ENCODE results near the gene ZNF497.

The ZNF497 gene

DNA sequence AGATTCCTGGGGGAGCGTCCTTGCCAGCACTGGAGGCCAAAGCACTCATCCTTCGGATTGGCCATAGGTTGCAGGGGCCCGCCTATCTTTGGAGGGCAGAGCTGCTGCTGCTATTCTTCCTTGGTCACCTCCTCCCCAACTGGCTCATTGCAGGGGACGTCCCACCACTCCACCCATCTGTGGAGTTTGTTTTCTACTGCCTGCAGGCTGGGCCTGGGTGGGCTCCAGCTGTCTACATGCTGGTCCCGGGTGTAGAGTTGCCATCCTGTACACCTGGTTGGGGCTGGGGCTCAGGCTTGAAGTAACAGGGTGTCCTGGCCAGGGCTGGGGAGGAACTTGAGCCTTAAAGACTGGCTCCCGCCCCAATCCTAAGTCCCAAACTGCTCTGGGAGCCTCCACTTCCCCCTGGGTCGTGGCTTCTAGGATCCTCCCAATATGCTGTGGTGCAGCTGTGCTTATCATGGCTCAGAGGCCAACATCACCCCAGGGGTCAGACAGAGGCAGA is 35.0 kb upstream of the ZNF497 start:
- H3K4me3 ChIP-seq (replicated peaks; ENCODE audit: low read depth, low read length): no peak overlapping the region
- TF ChIP-seq, protein P1, sequence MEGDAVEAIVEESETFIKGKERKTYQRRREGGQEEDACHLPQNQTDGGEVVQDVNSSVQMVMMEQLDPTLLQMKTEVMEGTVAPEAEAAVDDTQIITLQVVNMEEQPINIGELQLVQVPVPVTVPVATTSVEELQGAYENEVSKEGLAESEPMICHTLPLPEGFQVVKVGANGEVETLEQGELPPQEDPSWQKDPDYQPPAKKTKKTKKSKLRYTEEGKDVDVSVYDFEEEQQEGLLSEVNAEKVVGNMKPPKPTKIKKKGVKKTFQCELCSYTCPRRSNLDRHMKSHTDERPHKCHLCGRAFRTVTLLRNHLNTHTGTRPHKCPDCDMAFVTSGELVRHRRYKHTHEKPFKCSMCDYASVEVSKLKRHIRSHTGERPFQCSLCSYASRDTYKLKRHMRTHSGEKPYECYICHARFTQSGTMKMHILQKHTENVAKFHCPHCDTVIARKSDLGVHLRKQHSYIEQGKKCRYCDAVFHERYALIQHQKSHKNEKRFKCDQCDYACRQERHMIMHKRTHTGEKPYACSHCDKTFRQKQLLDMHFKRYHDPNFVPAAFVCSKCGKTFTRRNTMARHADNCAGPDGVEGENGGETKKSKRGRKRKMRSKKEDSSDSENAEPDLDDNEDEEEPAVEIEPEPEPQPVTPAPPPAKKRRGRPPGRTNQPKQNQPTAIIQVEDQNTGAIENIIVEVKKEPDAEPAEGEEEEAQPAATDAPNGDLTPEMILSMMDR (IDR thresholded peaks at IDR 0.05; ENCODE audit: low read length, missing control alignments): no peak
- no peak for DNase-seq (ENCODE audit: low read depth)

DNA sequence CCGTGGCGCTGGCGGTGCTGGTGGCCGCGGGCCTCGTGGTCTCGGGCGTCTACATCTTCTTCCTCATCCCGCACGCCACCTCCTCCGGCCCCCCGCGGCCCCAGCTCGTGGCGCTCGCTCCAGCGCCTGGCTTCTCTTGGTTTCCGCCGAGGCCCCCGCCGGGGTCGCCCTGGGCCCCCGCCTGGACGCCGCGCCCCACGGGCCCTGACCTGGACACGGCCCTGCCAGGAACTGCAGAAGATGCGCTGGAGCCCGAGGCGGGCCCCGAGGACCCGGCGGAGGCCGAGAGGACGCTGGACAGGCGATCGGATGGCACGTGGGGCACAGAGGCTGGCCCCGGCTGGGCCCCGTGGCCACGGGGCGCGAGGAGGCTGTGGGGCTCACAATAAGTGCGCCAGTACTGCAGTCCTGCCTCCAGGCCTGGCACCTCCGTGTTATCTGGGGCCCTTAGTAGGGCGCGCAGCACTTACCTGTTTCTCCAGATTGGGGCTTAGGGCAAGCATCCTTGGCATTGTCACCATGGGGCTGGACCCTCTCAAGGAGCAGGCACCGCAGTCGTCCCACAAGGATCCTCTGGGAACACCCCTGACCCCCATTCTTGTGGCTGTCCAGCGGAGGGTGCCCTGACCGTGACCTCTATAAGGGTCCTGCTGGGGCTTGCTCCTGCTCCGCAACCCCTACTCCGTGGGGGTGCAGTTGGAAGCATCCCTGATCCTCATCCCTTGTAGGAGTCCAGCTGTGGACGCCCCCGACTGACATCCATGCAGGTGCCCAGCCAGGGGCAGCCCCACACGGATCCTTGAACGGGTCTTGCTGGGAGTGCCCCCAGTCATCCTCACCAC is 34.4 kb upstream of the ZNF497 start:
- DNase-seq (ENCODE audit: low read depth): no peak
- no peak overlapping the region for H3K4me3 ChIP-seq (replicated peaks; ENCODE audit: low read depth, low read length)
- TF ChIP-seq, protein P1 (IDR thresholded peaks at IDR 0.05; ENCODE audit: low read length, missing control alignments): no peak

DNA sequence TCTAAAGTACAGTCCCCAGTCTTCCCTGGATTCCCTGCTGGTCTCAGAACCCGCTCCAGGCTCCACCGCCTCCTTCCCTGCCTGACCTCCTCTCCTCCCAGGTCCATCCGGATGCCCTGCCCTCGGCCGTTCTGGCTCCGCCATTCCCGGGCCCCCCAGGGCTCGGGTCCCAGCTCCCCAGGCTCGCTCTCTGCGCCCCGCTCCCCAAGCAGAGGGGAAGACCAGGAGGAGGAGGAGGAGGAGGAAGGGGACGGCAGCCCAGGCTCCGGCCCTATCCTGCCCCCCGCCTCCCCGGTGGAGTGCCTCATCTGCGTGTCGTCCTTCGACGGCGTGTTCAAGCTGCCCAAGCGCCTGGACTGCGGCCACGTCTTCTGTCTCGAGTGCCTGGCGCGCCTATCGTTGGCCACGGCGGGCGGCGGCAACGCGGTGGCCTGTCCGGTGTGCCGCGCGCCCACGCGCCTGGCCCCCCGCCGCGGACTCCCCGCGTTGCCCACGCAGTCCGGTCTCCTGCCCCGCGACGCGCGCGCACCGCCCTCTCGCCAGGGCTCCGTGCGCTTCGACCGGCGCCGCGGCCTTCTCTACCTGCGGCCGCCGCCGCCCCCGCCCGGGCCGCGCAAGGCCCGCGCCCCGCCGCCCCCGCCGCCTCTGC is 33.6 kb upstream of the ZNF497 start:
- TF ChIP-seq, protein P1 (IDR thresholded peaks at IDR 0.05; ENCODE audit: low read length, missing control alignments): no peak
- no peak overlapping the region for H3K4me3 ChIP-seq (replicated peaks; ENCODE audit: low read depth, low read length)

DNA sequence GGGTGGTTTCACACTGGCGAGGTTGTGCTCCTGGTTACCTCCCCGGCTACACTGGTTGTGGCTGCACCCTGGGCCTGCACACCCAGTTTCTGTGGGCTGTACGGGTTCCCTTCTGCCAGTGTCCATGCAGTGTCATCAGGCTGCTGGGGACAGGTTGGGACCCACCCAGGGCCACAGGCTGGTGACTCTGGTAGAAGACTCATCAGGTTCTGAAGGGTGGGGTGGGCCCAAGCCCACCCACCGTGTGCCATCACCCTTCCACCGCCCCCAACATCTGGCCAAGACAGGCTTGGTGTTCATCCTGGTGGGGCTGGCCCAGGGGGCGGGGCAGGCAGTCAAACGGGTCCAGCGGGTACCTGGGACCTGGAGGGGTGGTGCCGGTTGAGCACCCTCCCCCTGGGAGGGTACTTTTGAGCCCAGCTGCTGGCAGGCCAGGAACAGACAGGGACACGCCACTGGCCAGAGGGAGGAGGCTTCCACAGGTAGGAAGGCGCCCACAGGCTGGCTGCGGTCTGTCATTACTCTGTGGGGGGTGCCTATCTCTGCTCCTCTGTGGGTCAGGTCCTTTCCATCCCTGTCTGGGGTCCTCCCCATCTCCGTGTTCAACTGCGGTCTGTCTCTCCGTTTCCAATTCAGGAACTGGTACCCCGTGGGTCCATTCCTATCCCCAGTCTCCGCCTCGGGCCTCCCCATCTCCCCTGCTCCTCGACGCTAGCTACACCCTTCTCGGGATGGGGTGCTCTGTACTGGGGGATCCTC is 32.8 kb upstream of the ZNF497 start, which contains the start of gene RNF225:
Gene RNF225 (plus strand): TSS at position 437 of the 759 bp plus-strand sequence. CDS start 434 bp downstream, outside the sequence.
- TF ChIP-seq, protein P1 (IDR thresholded peaks at IDR 0.05; ENCODE audit: low read length, missing control alignments): no peak
- H3K4me3 ChIP-seq (replicated peaks; ENCODE audit: low read depth, low read length): no peak within 1 kb of the TSS
- DNase-seq (ENCODE audit: low read depth): no peak

More for the DNA sequence above, 33.6 kb upstream of the ZNF497 start:
- DNase-seq (ENCODE audit: low read depth): no peak

DNA sequence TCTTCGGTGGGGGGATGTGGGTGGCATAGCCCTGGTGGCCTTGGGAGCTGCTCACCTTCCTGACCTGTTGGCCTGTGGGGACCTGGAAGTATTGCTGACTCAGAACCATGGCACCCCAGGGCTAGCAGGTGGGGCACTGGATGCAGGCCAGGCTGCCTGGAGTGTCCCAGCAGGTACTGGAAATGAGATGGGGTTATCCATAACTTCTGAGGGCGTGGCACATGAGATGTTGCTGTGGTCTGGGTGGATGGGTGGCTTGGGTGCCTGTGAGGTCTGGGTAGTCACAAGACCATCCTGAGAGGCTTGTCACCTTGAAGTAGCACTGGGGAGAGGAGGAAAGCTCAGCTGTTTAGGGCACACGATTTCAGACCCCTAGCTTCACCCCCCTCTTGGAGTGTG is 32.3 kb upstream of the ZNF497 start:
- TF ChIP-seq, protein P1 (IDR thresholded peaks at IDR 0.05; ENCODE audit: low read length, missing control alignments): no peak
- H3K4me3 ChIP-seq (replicated peaks; ENCODE audit: low read depth, low read length): no peak overlapping the region
- DNase-seq (ENCODE audit: low read depth): no peak

DNA sequence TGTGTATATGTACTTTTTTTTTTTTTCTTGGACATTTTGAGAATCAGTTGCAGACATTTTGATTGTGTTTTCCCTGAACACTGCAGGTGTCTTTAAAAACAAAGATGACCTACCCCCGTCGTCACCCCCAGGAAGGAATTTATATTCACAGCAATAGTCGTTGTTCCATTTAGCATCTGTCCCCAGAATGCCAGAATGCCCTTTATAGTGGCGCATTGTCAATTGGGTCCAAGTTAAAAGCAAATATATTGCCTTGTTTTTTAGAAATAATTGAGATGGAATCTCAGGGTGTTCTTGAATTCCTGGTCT is 31.1 kb upstream of the ZNF497 start:
- no peak for DNase-seq (ENCODE audit: low read depth)
- TF ChIP-seq, protein P1 (IDR thresholded peaks at IDR 0.05; ENCODE audit: low read length, missing control alignments): no peak
- no peak overlapping the region for H3K4me3 ChIP-seq (replicated peaks; ENCODE audit: low read depth, low read length)

Measured in fibroblast of pulmonary artery (primary cell).